GM15510 (cell line): Measurements from ENCODE around the gene HOXA3.

Source experiments
- POLR2A ChIP-seq: IDR thresholded peaks from 3 replicates; pipeline ENCODE4 v1.6.1; 2011; ENCODE audit warnings: borderline replicate concordance; ENCODE audit not compliant: insufficient read length; ENCODE audit errors: extremely low read depth

The HOXA3 gene

GRCh38 chr7:27141923-27142579, 10.3 kb downstream of the HOXA3 start:
- no peak for TF ChIP-seq POLR2A

- TF ChIP-seq POLR2A = no peak
Observed at GRCh38 chr7:27141137-27141922, 11.1 kb downstream of the HOXA3 start.

- no peak for TF ChIP-seq POLR2A
Observed at GRCh38 chr7:27140126-27140857, 12.1 kb downstream of the HOXA3 start.

- TF ChIP-seq POLR2A = no peak
Observed at GRCh38 chr7:27139334-27140125, 12.9 kb downstream of the HOXA3 start.

GRCh38 chr7:27138985-27139333, 13.4 kb downstream of the HOXA3 start:
- no peak for TF ChIP-seq POLR2A

- TF ChIP-seq POLR2A = no peak
Observed at GRCh38 chr7:27138472-27138871, 13.9 kb downstream of the HOXA3 start.

- TF ChIP-seq POLR2A = no peak
Observed at GRCh38 chr7:27137640-27138315, 14.6 kb downstream of the HOXA3 start.

- no peak for TF ChIP-seq POLR2A
Observed at GRCh38 chr7:27134392-27134791, 18.0 kb downstream of the HOXA3 start.

- TF ChIP-seq POLR2A = no peak
Observed at GRCh38 chr7:27133409-27134231, 18.8 kb downstream of the HOXA3 start.

GRCh38 chr7:27132978-27133377, 19.4 kb downstream of the HOXA3 start:
- TF ChIP-seq POLR2A = no peak

GRCh38 chr7:27132214-27132613, 20.2 kb downstream of the HOXA3 start:
- TF ChIP-seq POLR2A = no peak

GRCh38 chr7:27131390-27131819, 21.0 kb downstream of the HOXA3 start:
- no peak for TF ChIP-seq POLR2A
